NCI-H1105 (cell line): ENCODE measurements around the gene SLC30A7.

Experiments
- DNase-seq: peaks from one replicate; lab custom pipeline; 2025; lab: John Stamatoyannopoulos, UW

Gene SLC30A7

DNA sequence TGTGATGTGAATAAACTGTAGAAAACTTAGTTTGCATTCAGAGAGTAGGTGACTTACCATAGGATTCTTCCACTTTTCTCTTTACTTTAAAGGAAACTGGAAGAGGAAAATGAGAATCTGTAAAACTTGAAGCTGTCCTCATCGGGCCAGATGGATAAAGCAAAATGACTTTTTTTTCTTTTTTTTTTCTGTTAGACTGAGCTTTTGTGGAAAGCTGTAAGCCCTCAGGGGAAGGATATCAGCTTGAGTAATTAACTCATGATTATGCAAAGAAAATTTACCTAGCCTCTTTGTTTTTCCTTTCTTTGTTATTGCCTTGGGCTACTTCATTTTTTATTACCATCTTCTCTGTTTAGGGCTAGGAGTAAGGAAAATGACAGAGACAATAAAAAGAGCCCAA is 76.3 kb downstream of the SLC30A7 start:
- no peak for DNase-seq

GRCh38 chr1:100976936-100977335 is 81.0 kb downstream of the SLC30A7 start:
- DNase-seq: no peak

- no peak for DNase-seq
Measured at GRCh38 chr1:100979631-100980030, 83.7 kb downstream of the SLC30A7 start.

DNA sequence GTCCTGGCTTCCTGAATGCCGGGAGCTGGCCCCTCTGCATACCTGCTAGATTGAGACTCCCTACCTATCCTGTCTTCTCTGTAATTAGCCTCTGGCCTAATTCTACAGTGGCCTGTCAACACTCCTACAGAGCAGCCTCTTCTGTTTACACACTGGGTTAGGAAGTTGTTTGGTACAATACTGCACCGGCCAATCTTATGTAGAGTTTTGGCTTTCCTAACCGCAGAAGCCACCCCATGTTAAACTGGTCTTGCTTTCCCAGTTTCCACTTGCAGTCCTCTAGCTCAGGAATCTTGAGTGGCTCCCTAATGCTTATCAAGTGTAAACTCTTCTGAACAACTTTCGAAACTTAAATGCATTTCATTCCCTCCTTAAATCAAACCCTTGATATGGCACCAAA is 86.9 kb downstream of the SLC30A7 start:
- DNase-seq: no peak

- DNase-seq: no peak
Measured at GRCh38 chr1:100988121-100988520, 92.2 kb downstream of the SLC30A7 start.

DNA sequence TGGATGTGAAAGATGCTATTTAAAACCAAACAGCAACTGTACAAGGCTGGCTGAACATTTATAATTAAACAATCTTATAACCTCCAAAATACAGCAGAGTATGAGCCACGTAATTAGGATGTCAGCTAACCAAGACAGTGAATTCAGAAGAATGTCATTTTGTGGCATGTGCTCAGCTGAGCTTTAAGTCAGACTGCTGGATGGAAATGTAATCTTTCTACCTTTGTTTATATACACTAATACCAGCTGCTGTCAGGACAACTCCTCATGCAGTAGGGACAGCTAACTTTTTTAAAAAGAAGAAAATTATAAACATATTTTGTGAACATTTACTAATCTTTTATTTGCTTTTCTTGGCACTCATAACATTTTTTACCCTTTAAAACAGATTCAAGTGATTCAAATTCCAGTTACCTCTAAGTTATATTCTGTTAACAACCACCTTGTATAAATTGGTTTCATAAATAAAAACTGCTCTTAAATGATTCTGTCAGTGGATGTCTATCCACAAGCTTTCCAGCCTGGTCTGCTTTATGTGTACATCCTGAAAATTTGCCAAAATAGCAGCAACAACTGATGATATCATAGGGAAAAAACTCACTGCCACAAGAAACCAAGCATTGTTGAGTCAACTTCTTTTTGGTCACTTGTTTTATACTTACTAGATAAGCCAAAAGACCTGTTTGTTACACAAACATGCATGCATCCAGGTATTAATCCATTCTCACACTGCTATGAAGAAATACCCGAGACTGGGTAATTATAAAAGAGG is 93.6 kb downstream of the SLC30A7 start:
- DNase-seq: no peak

DNA sequence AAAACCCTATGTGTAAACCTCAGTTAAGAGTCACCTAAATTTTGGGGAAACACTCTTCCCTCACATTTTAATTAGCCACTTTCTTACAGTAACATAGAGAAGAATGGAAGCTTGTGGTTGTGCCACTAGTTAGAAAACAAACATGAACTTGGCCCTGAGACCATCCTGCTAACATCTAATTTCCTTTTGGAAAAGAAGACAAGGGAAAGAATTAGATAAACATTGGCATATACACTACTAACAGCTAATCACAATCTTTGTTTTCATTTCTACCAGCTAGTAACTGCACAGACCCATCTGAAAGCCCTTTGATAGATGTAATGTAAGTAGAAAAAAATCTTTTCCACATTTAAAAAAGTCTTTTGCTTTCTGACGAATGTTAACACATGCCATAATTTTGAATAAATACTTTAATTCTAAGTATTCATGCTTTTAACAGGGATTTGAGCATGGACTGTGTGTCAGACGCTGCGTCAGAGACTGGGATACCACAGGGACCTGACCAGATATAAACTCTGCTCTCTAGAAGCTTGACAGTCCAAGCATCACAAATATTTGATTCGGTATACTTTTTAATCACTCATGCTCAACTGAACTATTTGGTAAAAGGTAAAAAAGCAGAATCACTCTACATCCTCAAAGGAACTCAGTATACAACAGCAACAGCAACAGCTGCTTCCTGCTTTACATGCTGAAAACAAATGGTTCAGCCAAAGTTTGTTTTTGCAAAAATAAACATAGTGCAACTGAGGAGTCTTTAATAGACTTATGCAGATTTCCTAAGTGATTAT is 99.5 kb downstream of the SLC30A7 start:
- no peak for DNase-seq

GRCh38 chr1:100998426-100998825 is 102.5 kb downstream of the SLC30A7 start:
- DNase-seq: no peak

- DNase-seq: no peak
Measured at GRCh38 chr1:101000131-101000873, 104.4 kb downstream of the SLC30A7 start.

DNA sequence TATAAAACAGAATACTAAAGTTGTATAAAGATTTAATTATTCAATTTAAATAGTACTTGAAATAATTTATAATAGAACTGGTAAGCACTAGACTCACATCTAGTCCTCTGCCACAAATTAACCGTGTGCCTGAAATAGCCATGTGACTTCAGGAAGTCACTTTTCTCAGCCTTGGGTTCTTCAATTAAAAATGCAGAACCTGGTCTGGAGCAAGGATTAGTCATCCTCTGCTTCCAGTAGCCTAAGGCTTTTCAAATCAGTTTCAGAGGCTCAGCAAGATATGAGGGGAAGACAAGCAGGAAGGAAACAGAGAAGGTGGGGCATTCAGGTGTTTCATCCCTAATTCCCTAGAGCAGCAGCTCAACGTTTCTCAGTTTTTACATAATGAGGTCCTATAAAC is 106.7 kb downstream of the SLC30A7 start:
- DNase-seq: no peak

- DNase-seq: no peak
Measured at GRCh38 chr1:101003012-101003650, 107.2 kb downstream of the SLC30A7 start.

DNA sequence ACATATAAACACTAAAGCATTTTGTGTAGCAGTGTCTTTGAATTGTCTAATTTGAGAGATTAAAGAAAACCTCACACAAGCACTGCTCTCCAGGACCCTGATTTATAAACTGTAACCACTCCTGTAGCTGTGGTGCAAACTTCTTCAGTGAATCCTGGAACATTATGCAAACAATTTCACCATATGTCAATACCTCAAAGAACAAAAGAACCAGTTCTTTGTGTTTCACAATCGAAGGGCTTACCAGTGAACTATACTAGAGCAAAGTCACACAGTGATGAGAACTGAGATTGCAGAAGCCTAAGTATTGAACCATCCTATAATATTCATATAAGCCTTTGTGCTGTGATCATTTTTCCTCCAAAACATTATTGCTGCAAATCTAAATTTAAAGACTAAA is 108.2 kb downstream of the SLC30A7 start:
- no peak for DNase-seq

- no peak for DNase-seq
Measured at GRCh38 chr1:101004670-101005069, 108.8 kb downstream of the SLC30A7 start.

DNA sequence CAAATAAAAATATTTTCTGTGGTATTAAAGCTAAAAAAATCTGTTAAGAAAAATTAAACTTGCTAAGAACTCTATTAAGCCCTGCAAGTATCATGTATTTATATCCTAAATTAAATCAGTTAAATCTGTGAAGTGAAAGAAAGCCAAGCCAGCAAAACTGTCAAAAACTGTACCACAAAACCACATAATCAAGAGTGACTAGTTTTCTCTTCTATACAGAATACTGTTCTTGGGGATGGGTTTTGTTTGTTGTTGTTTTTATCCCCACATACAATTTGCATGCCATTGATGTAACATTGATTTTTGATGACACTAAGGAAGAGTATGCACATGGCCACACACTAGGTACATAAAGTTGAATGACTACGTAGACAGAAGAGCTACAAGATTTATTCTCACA is 109.3 kb downstream of the SLC30A7 start:
- DNase-seq: no peak

DNA sequence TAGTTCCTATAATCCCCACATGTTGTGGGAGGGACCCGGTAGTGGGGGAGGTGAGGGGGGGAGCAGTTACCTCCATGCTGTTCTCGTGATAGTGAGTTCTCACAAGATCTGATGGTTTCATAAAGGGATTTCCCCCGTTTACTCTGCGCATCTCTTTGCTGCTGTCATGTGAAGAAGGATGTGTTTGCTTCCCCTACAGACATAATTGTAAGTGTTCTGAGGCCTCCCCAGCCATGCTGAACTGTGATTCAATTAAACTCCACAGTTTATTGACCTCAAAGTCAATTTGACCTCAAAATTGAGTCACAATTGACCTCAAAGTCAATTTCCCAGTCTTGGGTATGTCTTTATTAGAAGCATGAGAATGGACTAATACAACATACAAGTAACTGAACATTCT is 110.0 kb downstream of the SLC30A7 start:
- DNase-seq: no peak

DNA sequence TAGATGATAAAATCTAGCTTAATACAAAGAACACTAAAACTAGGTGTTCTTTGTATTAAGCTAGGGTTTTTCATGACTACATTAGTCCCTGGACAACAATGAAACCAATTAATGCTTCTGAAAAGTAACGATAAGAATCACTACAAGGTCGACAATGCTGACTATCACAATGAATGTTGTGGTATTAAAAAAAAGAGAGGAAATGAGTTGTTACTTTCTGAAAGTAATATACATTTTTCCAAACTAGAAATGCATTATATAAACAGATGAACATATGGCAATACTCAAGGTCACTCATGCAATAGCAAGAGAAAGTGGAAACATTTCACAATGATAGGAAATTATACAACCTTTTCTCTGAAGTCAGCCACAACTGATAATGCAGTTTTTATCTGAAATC is 110.7 kb downstream of the SLC30A7 start:
- no peak for DNase-seq

- DNase-seq: no peak
Measured at GRCh38 chr1:101008229-101008834, 112.4 kb downstream of the SLC30A7 start.

- no peak for DNase-seq
Measured at GRCh38 chr1:101013776-101014175, 117.9 kb downstream of the SLC30A7 start.

- DNase-seq: no peak
Measured at GRCh38 chr1:101017448-101017847, 121.6 kb downstream of the SLC30A7 start.

- DNase-seq: no peak
Measured at GRCh38 chr1:101022294-101022693, 126.4 kb downstream of the SLC30A7 start.

GRCh38 chr1:101025283-101025656 is 129.4 kb downstream of the SLC30A7 start:
- no peak for DNase-seq
